ENCODE results near the gene FAM171A2. TPM values are rescaled to one million over a fixed set of nuclear protein-coding genes. Genes with fewer than 3 reads are reported as not detected.

Gene FAM171A2
- total RNA-seq, 1 experiment from 2014 or later = 29.9 TPM

GRCh38 chr17:44376779-44377178, 13.1 kb upstream of the FAM171A2 start:
- Mint-ChIP-seq H3K4me3 (no peak overlapping the region), H3K27me3 (ENCODE audit: low read depth) (peaks cover 4% of the 10 kb centered on the region), H3K9me3 (no peaks in the 10 kb centered on the region), H3K4me1 (peaks cover 24% of the 10 kb centered on the region), H3K27ac (no peak overlapping the region), H3K36me3 (no peaks in the 10 kb centered on the region)
- no peak for ATAC-seq
- TF ChIP-seq ZNF263 (CRISPR knock-in tag; IDR thresholded peaks at IDR 0.05; ENCODE audit: low read depth) (no peak), MLX (CRISPR knock-in tag; IDR thresholded peaks at IDR 0.05) (no peak), NFE2L1 (CRISPR knock-in tag; IDR thresholded peaks at IDR 0.05) (no peak), IRF2 (CRISPR knock-in tag; IDR thresholded peaks at IDR 0.05; ENCODE audit: borderline replicate concordance, low read depth) (no peak), TEAD1 (CRISPR knock-in tag; IDR thresholded peaks at IDR 0.05) (no peak), TEAD4 (CRISPR knock-in tag; IDR thresholded peaks at IDR 0.05) (no peak), ZNF121 (CRISPR knock-in tag; IDR thresholded peaks at IDR 0.05) (no peak)
- CTCF ChIA-PET = interaction anchor here (0.5 to 4.4 kb wide), 21 partner anchors 9 to 296 kb away, joined by 3 to 128 read pairs (median 7); partner anchors contain the start of genes FAM171A2, GRN and MEIOC
- POLR2A ChIA-PET = no interaction called here
- no peak for DNase-seq (ENCODE audit: low spot score)

- H3K9me3 Mint-ChIP-seq = no peaks in the 10 kb centered on the region
- no peaks in the 10 kb centered on the region for H3K36me3 Mint-ChIP-seq
- 0 out of 2 replicates have a peak overlapping the region, but pooled peaks have one; percentile 18 for H3K4me3 Mint-ChIP-seq
- H3K27me3 Mint-ChIP-seq (ENCODE audit: low read depth) = peaks cover 5% of the 10 kb centered on the region; the same call in 1 of the 2 replicates
- DNase-seq (ENCODE audit: low spot score) = peak; percentile 74
- CTCF ChIA-PET = interaction anchor here (0.5 to 4.4 kb wide), 40 partner anchors 9 to 535 kb away, joined by 3 to 128 read pairs (median 4); partner anchors contain the start of genes FAM171A2, FZD2, GRN and HDAC5
- POLR2A ChIA-PET = interaction anchor here (0.6 to 1.3 kb wide), 3 partner anchors 11 to 177 kb away, joined by 3 to 4 read pairs (median 3); partner anchors contain the start of gene ATXN7L3
- TF ChIP-seq ATF2 (CRISPR knock-in tag; IDR thresholded peaks at IDR 0.05; ENCODE audit: borderline replicate concordance, low read depth) (no peak), CTCF (IDR thresholded peaks at IDR 0.05) (peak; percentile 55), HMGXB4 (CRISPR knock-in tag; IDR thresholded peaks at IDR 0.05) (0 out of 2 replicates have a peak, but pooled peaks have one; percentile 8), MXD4 (CRISPR knock-in tag; IDR thresholded peaks at IDR 0.05; ENCODE audit: borderline replicate concordance) (no peak)
- TF ChIP-seq, protein P1, sequence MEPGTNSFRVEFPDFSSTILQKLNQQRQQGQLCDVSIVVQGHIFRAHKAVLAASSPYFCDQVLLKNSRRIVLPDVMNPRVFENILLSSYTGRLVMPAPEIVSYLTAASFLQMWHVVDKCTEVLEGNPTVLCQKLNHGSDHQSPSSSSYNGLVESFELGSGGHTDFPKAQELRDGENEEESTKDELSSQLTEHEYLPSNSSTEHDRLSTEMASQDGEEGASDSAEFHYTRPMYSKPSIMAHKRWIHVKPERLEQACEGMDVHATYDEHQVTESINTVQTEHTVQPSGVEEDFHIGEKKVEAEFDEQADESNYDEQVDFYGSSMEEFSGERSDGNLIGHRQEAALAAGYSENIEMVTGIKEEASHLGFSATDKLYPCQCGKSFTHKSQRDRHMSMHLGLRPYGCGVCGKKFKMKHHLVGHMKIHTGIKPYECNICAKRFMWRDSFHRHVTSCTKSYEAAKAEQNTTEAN (CRISPR knock-in tag; IDR thresholded peaks at IDR 0.05) = no peak
- peaks cover 27% of the 10 kb centered on the region for H3K4me1 Mint-ChIP-seq
- peak; percentile 46 for ATAC-seq
- no peak overlapping the region for H3K27ac Mint-ChIP-seq
Measured at GRCh38 chr17:44376124-44376523, 12.5 kb upstream of the FAM171A2 start.

DNA sequence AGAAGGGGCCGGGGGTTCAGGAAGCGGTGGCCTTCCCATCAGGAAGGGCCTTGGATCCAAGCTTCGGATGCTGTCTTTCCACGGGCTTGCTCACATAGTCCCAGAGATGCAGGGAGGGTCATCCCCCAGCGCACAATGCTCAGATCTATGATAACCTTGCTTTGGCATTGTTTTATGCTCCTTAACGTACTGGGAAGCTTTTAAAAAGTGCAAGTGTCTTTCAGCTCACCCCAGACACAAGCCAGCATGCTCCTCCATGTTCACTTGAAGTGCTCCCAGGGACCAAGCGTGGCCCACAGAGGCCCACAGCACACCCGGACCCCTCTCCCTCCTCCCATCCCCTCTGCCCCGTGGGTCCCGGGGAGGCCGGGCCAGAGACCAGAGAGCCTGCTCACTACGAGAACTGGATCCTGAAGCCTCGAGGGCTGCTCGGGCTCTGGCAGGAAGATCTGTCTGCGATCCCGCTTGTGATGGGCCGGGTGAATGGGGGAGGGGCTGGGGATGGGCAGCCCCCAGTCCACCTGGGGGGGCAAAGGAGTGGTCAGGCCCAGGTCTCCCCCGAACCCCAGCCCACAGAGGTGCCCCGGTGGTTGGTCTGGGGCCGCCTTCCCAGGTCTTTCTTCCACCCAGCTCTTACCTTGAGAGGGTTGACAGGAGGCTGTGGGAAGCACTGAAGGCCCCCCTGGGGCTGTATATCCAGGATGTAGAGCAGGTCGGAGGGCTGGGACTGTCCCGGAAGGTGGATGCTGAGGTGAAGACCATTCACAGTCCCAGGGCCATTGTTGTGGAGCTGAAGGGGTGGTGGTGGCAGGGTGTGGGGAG, 11.8 kb upstream of the FAM171A2 start:
- ChIA-PET POLR2A (interaction anchor here (0.6 to 1.3 kb wide), 5 partner anchors 10 to 176 kb away, joined by 3 to 4 read pairs (median 3); partner anchors contain the start of genes ATXN7L3 and GRN), CTCF (interaction anchor here (0.6 to 4.4 kb wide), 50 partner anchors 9 to 536 kb away, joined by 3 to 128 read pairs (median 4); partner anchors contain the start of genes FAM171A2, FZD2, GPATCH8 and GRN)
- DNase-seq (ENCODE audit: low spot score) (peak; percentile 42), ATAC-seq (peak; percentile 8)
- no peak overlapping the region for H3K27ac Mint-ChIP-seq
- TF ChIP-seq, protein P1 (CRISPR knock-in tag; IDR thresholded peaks at IDR 0.05) = peak; percentile 34; the same call in 1 of the 2 replicates
- TF ChIP-seq OVOL2 (CRISPR knock-in tag; IDR thresholded peaks at IDR 0.05; ENCODE audit: borderline replicate concordance) (no peak), USF2 (CRISPR knock-in tag; IDR thresholded peaks at IDR 0.05) (no peak), ZNF263 (CRISPR knock-in tag; IDR thresholded peaks at IDR 0.05; ENCODE audit: low read depth) (peak; percentile 62; the same call in 1 of the 2 replicates)
- TF ChIP-seq, protein P2, sequence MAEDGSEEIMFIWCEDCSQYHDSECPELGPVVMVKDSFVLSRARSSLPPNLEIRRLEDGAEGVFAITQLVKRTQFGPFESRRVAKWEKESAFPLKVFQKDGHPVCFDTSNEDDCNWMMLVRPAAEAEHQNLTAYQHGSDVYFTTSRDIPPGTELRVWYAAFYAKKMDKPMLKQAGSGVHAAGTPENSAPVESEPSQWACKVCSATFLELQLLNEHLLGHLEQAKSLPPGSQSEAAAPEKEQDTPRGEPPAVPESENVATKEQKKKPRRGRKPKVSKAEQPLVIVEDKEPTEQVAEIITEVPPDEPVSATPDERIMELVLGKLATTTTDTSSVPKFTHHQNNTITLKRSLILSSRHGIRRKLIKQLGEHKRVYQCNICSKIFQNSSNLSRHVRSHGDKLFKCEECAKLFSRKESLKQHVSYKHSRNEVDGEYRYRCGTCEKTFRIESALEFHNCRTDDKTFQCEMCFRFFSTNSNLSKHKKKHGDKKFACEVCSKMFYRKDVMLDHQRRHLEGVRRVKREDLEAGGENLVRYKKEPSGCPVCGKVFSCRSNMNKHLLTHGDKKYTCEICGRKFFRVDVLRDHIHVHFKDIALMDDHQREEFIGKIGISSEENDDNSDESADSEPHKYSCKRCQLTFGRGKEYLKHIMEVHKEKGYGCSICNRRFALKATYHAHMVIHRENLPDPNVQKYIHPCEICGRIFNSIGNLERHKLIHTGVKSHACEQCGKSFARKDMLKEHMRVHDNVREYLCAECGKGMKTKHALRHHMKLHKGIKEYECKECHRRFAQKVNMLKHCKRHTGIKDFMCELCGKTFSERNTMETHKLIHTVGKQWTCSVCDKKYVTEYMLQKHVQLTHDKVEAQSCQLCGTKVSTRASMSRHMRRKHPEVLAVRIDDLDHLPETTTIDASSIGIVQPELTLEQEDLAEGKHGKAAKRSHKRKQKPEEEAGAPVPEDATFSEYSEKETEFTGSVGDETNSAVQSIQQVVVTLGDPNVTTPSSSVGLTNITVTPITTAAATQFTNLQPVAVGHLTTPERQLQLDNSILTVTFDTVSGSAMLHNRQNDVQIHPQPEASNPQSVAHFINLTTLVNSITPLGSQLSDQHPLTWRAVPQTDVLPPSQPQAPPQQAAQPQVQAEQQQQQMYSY (CRISPR knock-in tag; IDR thresholded peaks at IDR 0.05) = peak; percentile 60
- no peaks in the 10 kb centered on the region for H3K9me3 Mint-ChIP-seq
- peak overlapping the region; percentile 51 for H3K4me3 Mint-ChIP-seq
- peaks cover 5% of the 10 kb centered on the region for H3K27me3 Mint-ChIP-seq (ENCODE audit: low read depth)
- H3K4me1 Mint-ChIP-seq = peaks cover 24% of the 10 kb centered on the region
- H3K36me3 Mint-ChIP-seq = no peaks in the 10 kb centered on the region

Measured in WTC11 (cell line).